SKM-1 (cell line): ENCODE results near the gene NYAP2.

Source experiments
- DNase-seq: peaks from one replicate; lab custom pipeline; 2025; ENCODE audit not compliant: unreplicated experiment; lab: John Stamatoyannopoulos, UW

Gene NYAP2

GRCh38 chr2:225616372-225616771 is 216.9 kb downstream of the NYAP2 start:
- DNase-seq = no peak

GRCh38 chr2:225616848-225617247 is 217.3 kb downstream of the NYAP2 start:
- DNase-seq = no peak

DNA sequence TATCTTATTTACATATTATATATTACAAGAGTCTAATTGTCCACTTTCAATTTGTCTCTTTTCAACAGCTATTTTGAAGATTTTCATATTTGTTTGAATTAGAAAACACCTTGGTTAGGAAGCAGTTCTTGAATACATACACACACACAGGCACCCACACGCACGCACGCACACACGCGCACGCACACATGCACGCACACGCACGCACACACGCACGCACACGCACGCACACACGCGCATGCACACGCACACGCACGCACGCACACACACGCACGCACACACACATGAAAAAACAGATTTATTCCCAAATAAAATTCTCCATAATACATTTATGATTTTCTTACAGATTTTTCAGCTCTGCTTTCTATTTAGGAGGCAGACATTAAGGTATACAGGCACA is 220.7 kb downstream of the NYAP2 start:
- DNase-seq = no peak

DNA sequence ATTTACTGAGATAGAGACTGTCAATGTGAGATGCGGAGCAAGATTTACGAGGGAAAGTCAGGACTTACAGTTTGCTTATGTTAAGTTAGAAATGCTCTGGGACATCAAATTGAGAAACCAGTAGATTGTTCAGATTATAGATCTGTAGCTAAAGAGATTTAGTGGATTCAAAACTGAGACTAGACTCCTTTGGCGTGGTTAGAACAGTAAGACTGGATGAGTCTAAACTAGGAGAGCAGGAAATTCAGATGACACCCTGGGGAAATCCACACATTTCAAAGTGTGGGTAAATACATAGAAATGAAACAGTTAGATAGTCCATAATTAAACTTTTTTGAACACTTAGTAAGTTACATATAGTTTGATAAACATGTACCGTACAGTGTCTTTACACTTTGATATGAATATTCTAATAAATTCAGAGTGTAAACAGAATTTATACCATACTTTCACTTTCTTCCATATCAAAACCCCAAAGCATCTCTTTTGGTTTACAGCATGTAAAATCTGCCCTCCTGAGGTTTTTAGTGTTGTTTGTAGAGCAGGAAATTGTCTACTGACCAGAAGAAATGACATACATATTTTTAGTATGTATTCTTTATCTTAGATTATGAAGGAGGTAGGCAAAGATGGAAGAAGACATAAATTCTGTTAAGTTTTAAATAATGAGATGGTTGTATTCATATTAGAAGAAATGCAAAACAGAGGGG is 231.5 kb downstream of the NYAP2 start:
- DNase-seq = no peak

GRCh38 chr2:225632351-225632750 is 232.8 kb downstream of the NYAP2 start:
- no peak for DNase-seq

- DNase-seq = no peak
Observed at GRCh38 chr2:225636558-225636957, 237.0 kb downstream of the NYAP2 start.

- no peak for DNase-seq
Observed at GRCh38 chr2:225637259-225637658, 237.7 kb downstream of the NYAP2 start.

DNA sequence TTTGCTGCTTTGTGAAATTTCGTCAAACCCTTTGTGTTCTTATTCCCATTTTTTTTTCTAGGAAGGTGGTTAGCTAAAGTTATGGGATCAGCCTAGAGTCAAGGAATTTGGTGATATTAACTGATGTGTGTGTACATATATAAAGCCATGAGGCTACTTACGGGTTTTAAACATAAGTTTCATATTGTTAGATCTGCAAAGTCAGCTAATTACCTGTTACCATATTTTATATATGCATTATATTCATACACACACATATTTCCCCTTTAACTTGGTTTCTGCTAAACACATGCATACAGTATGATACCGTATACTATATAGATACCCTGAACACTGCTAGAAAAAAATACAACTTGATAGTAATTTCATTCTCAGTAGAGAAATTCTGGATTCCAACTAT is 241.0 kb downstream of the NYAP2 start:
- no peak for DNase-seq

GRCh38 chr2:225649274-225649673 is 249.8 kb downstream of the NYAP2 start:
- no peak for DNase-seq

DNA sequence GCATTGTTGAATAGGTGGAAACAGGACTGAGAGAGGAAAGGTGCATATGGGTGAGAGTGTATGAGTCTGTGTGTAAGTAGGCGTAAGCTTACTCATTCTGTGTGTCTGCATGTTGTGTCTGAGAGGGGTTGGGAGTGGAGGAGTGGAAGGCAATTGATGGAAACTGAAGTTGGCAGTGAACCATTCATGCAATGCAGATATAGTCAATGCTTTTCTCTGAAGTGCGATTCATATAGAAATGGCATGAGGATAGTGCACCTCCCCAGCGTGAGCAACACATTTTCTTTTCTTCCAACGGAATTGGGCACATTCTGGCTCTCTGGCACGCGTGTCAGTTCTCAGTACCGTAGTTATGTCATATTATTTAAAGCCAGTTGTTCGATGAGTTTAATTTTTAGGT is 250.5 kb downstream of the NYAP2 start:
- no peak for DNase-seq

- peak; percentile 25 for DNase-seq
Observed at GRCh38 chr2:225660262-225661131, 261.0 kb downstream of the NYAP2 start.

GRCh38 chr2:225662101-225662500 is 262.6 kb downstream of the NYAP2 start:
- DNase-seq = no peak

DNA sequence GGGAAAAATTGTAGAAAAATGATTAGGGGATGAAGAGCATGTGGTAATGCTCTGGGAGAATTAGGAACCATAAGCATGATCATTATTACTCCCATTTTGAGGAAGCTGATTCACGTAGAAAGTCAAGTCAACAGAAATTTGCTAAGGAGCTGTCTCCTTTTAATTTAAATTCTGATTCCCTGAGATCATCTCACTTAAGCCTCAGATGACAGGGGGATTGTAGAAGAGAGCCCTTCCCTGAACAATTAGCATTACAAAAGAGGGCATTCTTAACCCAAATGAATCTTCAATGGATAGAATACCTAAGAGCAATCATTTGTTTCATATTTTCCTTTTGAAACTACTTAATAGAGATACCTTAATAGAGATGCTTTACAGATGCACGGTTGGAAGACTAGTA is 267.9 kb downstream of the NYAP2 start:
- no peak for DNase-seq

DNA sequence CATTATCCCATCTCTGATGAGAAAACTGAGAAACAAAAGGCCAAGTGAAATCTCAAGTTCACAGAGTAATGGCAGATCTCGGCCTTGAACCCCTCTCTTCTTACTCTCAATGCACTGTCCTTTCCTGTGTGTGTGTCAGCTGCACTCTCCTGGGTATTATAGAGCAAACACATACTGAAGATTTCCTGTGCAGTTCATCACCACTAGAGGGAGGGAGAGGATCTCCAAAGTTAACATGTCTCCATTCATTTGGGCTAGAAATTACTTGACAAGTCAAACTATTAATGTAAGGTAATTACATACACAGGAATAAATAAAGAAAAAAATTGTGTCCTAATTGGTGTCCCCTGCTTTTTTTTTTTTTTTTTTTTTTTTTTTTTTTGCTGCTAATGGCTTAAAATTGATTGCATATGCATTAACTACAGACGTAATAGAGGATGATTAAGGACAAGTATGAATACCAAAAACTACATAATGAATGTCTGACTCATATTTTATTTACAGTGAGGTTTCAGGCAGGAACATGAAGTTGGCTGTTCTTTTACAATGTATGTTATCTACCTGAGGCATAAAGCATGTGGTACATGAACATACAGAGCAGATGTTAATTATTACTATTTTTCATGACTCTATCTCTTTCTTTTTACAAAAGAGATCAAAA is 269.2 kb downstream of the NYAP2 start:
- DNase-seq = peak; percentile 83

GRCh38 chr2:225670111-225670974 is 270.8 kb downstream of the NYAP2 start:
- no peak for DNase-seq

DNA sequence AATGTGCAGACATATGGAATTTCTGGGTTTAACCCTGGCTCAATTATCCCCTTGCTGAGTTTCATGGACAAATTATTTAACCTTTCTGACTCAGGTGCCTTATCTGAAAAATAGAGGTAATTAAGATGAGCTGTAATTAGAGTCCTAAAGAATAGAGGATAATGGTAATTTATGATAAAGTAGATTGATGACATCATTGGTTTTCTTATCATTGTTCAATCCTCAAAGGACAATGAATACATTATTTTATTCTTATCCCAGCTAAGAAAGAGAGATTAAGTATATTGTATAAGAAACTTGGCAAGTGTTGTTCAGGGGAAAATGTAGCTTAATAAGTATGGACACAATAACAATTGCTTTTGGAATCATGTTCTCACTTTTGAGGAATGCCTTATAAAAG is 279.3 kb downstream of the NYAP2 start:
- no peak for DNase-seq

DNA sequence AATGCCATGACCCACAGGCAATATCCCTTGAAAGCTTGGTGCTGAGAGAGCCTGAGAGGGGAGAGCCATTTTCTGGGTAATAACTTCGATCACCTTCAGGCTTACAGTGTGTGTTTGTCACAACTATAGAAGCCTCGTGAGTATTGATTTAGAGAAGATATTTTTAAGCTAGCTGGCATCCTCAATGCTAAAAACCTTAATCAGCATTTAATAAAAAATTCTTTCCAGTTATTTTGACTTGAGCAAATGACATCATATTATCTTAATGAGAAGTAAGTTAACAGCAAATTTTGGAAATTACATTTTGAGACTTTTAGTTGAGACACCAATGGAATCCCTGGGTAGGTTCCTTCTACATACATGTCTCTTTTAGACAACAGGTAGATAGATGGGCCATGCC is 283.7 kb downstream of the NYAP2 start:
- no peak for DNase-seq

- DNase-seq = no peak
Observed at GRCh38 chr2:225690153-225690552, 290.6 kb downstream of the NYAP2 start.

DNA sequence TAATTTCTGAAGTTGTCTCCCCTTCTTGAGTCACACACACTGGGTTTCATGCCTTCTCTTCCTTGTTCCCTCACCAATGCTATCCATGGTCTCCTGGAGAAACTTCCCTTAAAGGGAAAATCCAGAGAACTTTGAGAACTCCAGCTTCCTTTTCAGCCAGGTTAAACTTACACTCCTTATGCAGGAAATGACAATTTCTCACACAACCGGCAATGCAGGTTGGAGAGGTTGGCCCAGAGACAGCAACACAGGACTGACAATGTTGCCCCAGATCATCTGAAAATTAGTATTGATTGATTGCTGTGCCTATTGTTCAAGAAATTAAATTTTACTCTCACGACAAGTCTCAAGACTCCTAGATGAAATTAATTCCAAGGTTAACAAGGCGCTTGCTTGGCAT is 292.2 kb downstream of the NYAP2 start:
- DNase-seq = no peak

- DNase-seq = no peak
Observed at GRCh38 chr2:225693259-225693658, 293.7 kb downstream of the NYAP2 start.

- no peak for DNase-seq
Observed at GRCh38 chr2:225694664-225695063, 295.2 kb downstream of the NYAP2 start.
